ENCODE measurements around the gene HDDC3. TPM values are rescaled to one million over a fixed set of nuclear protein-coding genes. Genes with fewer than 3 reads are reported as not detected.

Gene HDDC3
- total and polyA plus RNA-seq, 11 donors, result 10.9 to 19.9 (median 15.2) TPM

DNA sequence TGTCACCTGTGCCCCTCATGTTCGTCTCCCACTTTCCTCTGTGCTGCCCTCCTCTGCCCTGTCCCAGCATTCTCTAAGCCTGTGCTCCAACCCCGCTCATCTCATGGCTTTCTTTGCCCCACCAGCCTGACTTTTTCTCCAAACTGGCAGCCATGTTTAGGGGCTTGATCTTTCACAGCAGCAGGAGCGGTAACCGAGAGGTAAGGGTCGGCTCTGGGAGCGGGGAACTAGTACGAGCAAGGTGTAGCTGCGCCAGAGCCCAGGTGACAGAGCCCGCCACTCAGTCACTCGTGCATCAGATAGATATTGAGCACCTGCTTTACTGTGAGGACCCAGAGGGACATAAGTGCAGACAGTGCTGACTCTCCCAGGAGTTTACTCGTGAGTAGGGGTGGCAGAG, 15.9 kb downstream of the HDDC3 start:
- ATAC-seq (peak in 1 of 4 donors; percentile 11), DNase-seq (no peak)
- Histone ChIP-seq H3K36me3 (peaks cover 11 to 100% (median 99%) of the 10 kb centered on the region in 9 donors), H3K9me3 (no peaks in the 10 kb centered on the region), H3K4me3 (peak overlapping the region in 3 of 12 donors; percentile 14 to 25 (median 17)), H3K4me1 (peaks cover 0 to 46% (median 10%) of the 10 kb centered on the region in 12 donors), H3K27me3 (no peaks in the 10 kb centered on the region), H3K27ac (peak overlapping the region in 11 of 12 donors; percentile 30 to 85 (median 71))
- TF ChIP-seq, protein P1, sequence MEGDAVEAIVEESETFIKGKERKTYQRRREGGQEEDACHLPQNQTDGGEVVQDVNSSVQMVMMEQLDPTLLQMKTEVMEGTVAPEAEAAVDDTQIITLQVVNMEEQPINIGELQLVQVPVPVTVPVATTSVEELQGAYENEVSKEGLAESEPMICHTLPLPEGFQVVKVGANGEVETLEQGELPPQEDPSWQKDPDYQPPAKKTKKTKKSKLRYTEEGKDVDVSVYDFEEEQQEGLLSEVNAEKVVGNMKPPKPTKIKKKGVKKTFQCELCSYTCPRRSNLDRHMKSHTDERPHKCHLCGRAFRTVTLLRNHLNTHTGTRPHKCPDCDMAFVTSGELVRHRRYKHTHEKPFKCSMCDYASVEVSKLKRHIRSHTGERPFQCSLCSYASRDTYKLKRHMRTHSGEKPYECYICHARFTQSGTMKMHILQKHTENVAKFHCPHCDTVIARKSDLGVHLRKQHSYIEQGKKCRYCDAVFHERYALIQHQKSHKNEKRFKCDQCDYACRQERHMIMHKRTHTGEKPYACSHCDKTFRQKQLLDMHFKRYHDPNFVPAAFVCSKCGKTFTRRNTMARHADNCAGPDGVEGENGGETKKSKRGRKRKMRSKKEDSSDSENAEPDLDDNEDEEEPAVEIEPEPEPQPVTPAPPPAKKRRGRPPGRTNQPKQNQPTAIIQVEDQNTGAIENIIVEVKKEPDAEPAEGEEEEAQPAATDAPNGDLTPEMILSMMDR (IDR thresholded peaks at IDR 0.05), result no peak
- TF ChIP-seq POLR2A (IDR thresholded peaks at IDR 0.05), result no peak
- 86 to 93% (median 92%) methylated on average over 11 of the region's 11 CpGs for WGBS, 4 donors
- intact Hi-C loops (cut with DNase I), result no loop called here

DNA sequence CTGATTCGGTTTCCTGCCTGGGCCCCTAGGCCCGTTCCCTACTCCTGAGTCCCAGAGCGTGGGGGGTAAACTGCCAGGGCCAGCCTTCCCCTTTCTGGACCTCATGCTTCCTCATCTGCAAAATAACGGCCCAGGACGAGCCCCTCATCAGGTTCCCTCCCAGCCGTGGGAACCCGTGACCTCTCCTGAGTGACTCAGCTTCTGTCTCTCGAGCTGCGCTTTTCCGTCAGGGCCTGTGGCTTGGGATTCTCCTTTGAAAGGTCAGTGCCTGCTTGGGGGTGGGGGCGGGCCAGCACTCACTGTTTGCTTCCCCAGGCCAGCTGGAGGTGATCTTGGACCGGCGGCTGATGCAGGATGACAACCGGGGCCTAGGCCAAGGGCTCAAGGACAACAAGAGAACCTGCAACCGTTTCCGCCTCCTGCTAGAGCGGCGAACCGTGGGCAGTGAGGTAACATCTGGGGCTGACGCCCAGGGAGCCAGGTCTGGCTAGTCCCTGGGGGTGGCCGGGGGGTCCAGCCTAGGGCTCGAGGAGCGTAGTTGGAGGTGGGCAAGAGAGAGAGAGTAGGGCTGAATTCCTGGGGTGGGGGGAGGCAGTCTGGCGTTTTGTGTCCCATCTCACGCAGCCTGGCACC, 16.4 kb downstream of the HDDC3 start:
- TF ChIP-seq, protein P1 (IDR thresholded peaks at IDR 0.05), result no peak
- no peak for TF ChIP-seq POLR2A (IDR thresholded peaks at IDR 0.05)
- peak overlapping the region in 3 of 12 donors; percentile 14 to 25 (median 17) for H3K4me3 ChIP-seq
- peak; percentile 57 to 74 (median 61) for ATAC-seq

DNA sequence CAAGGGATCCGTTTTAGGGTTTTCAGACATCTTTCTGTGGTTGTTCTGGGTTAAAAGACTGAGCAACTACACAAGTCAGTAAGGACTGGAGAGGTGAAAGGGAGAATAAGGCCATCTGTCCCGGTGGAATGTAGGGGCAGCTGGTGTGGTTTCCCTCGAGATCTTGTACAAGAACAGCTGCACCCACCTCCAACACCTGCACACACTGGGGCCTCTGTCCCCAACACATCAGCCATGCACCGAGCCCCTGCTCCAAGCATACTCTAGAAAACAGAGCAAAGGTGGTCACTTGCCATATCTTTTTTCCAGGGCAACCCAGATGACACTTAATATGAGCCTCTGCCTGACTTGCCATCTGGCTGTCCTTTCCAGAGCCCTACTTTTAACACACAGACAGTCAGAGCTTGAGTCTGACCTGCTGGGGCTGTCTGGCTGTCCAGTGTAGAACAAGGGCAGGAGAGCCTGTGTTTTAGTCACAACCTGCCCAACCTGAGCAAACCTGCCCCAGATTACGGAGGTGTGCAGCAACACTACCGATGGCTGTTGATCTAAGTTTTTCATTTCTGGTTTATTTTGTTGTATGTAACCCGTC, 17.0 kb downstream of the HDDC3 start:
- ATAC-seq (peak in 3 of 4 donors; percentile 4 to 31 (median 5)), DNase-seq (no peak)
- H3K27me3 ChIP-seq, result no peaks in the 10 kb centered on the region
- no peak overlapping the region for H3K4me3 ChIP-seq
- TF ChIP-seq, protein P1 (IDR thresholded peaks at IDR 0.05), result no peak
- no peak for TF ChIP-seq POLR2A (IDR thresholded peaks at IDR 0.05)
- intact Hi-C loops (cut with DNase I), result no loop called here
- 74 to 88% (median 83%) methylated on average over 7 of the region's 7 CpGs for WGBS, 4 donors
- H3K27ac ChIP-seq, result peak overlapping the region in 11 of 12 donors; percentile 30 to 85 (median 71)
- H3K36me3 ChIP-seq, result peaks cover 11 to 100% (median 99%) of the 10 kb centered on the region in 9 donors
- no peaks in the 10 kb centered on the region for H3K9me3 ChIP-seq
- peaks cover 0 to 46% (median 10%) of the 10 kb centered on the region in 12 donors for H3K4me1 ChIP-seq

More for the DNA sequence above, 16.4 kb downstream of the HDDC3 start:
- 75 to 83% (median 79%) methylated on average over 25 of the region's 25 CpGs for WGBS, 4 donors
- H3K27ac ChIP-seq, result peak overlapping the region in 11 of 12 donors; percentile 30 to 85 (median 71)
- DNase-seq, result peak; percentile 53 to 86 (median 69)
- H3K9me3 ChIP-seq, result no peaks in the 10 kb centered on the region
- intact Hi-C loops (cut with DNase I), result no loop called here
- H3K27me3 ChIP-seq, result no peaks in the 10 kb centered on the region
- H3K36me3 ChIP-seq, result peaks cover 11 to 100% (median 99%) of the 10 kb centered on the region in 9 donors
- peaks cover 0 to 46% (median 10%) of the 10 kb centered on the region in 12 donors for H3K4me1 ChIP-seq

All from heart left ventricle (tissue), 16 donors.